Stimulated activated CD8-positive, alpha-beta memory T cell treated with anti-CD3 and anti-CD28 coated beads, Interleukin-15, amount 100 ng/mL, for 1 hour (primary cell): ENCODE measurements around the gene LCNL1.

ENCODE experiments used
- DNase-seq: peaks from one replicate; pipeline ENCODE4 v3.0.0-alpha.2; 2020; ENCODE audit warnings: low read depth

The LCNL1 gene

GRCh38 chr9:136960212-136960937, 22.4 kb upstream of the LCNL1 start:
- no peak for DNase-seq

- DNase-seq: no peak
Measured at GRCh38 chr9:136960938-136961275, 21.9 kb upstream of the LCNL1 start.

- DNase-seq: no peak
Measured at GRCh38 chr9:136961279-136962065, 21.3 kb upstream of the LCNL1 start.

- DNase-seq: no peak
Measured at GRCh38 chr9:136962163-136962562, 20.6 kb upstream of the LCNL1 start.

GRCh38 chr9:136962701-136963248, 20.0 kb upstream of the LCNL1 start:
- no peak for DNase-seq

- DNase-seq: no peak
Measured at GRCh38 chr9:136963341-136963740, 19.5 kb upstream of the LCNL1 start.

GRCh38 chr9:136963751-136964150, 19.0 kb upstream of the LCNL1 start:
- no peak for DNase-seq

- no peak for DNase-seq
Measured at GRCh38 chr9:136964171-136964689, 18.6 kb upstream of the LCNL1 start.

GRCh38 chr9:136964833-136965422, 17.9 kb upstream of the LCNL1 start:
- DNase-seq: no peak

GRCh38 chr9:136965771-136966484, 16.9 kb upstream of the LCNL1 start:
- no peak for DNase-seq

- no peak for DNase-seq
Measured at GRCh38 chr9:136968333-136969127, 14.3 kb upstream of the LCNL1 start.

GRCh38 chr9:136969150-136969549, 13.6 kb upstream of the LCNL1 start:
- no peak for DNase-seq

GRCh38 chr9:136969774-136970173, 13.0 kb upstream of the LCNL1 start:
- no peak for DNase-seq

GRCh38 chr9:136970361-136970760, 12.4 kb upstream of the LCNL1 start:
- DNase-seq: no peak

- no peak for DNase-seq
Measured at GRCh38 chr9:136971746-136972145, 11.0 kb upstream of the LCNL1 start.

- DNase-seq: no peak
Measured at GRCh38 chr9:136972335-136972734, 10.5 kb upstream of the LCNL1 start.

GRCh38 chr9:136972743-136973142, 10.1 kb upstream of the LCNL1 start:
- DNase-seq: no peak

GRCh38 chr9:136973618-136974617, 8.9 kb upstream of the LCNL1 start:
- no peak for DNase-seq

GRCh38 chr9:136974817-136975535, 7.8 kb upstream of the LCNL1 start:
- DNase-seq: no peak
